ENCODE measurements around the gene TAS2R31.
"Not testable (repeated sequence)": the region's sequence is repeated elsewhere in the genome, so short reads cannot be mapped to it uniquely, and the experiment has no call there.

TAS2R31 gene, protein sequence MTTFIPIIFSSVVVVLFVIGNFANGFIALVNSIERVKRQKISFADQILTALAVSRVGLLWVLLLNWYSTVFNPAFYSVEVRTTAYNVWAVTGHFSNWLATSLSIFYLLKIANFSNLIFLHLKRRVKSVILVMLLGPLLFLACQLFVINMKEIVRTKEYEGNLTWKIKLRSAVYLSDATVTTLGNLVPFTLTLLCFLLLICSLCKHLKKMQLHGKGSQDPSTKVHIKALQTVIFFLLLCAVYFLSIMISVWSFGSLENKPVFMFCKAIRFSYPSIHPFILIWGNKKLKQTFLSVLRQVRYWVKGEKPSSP

DNA sequence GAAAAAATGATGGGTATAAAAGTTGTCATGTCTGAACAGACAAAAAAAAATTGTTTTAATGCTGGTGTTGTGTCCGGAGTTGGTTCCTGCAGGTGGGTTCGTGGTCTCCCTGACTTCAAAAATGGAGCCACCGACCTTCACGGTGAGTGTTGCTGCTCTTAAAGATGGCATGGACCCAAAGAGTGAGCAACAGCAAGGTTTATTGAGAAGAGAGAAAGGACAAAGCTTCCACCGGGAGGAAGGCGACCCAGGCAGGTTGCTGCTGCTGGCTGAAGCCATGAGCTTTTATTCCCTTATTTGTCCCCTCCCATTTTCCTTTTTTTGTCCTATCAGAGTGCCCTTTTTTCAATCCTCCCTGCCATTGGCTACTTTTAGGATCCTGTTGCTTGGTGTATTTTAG is at the start of gene TAS2R31:
TSS of gene TAS2R31 (minus strand) at position 101 of the 400 bp plus-strand sequence. CDS start at position 29, 72 bp downstream.
- Mint-ChIP-seq H3K4me1 (ENCODE audit: low read depth) (peaks cover 3% of the 10 kb centered on the region), H3K9me3 (peaks cover 4% of the 10 kb centered on the region), H3K36me3 (ENCODE audit: low read depth) (peaks cover 26% of the 10 kb centered on the region), H3K27me3 (ENCODE audit: low read depth) (no peaks in the 10 kb centered on the region), H3K27ac (no peak within 1 kb of the TSS), H3K4me3 (no peak within 1 kb of the TSS)

DNA sequence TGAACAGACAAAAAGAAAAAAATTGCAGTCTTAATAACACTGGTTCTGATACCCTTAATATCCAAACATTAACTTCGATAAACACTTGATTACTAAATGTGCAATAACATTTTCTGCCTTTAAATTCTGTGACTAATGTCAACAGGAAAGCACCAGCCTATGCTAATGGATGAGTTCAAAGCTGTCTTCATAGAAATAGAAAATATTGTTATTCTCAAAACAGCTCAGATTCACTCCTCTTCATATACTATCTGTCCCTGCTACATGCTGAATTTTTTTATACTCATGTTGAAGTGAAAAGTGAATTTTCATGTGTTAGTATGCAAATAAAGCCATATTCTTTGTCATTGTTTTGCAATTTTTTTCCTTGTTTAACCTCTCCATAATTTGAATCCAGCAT is 47.0 kb upstream of the TAS2R31 start:
- peaks cover 18% of the 10 kb centered on the region for H3K36me3 Mint-ChIP-seq (ENCODE audit: low read depth)
- H3K27me3 Mint-ChIP-seq (ENCODE audit: low read depth) = no peaks in the 10 kb centered on the region
- H3K27ac Mint-ChIP-seq = no peak overlapping the region
- H3K9me3 Mint-ChIP-seq = peaks cover 13% of the 10 kb centered on the region
- H3K4me1 Mint-ChIP-seq (ENCODE audit: low read depth) = peaks cover 8% of the 10 kb centered on the region
- H3K4me3 Mint-ChIP-seq = no peak overlapping the region

DNA sequence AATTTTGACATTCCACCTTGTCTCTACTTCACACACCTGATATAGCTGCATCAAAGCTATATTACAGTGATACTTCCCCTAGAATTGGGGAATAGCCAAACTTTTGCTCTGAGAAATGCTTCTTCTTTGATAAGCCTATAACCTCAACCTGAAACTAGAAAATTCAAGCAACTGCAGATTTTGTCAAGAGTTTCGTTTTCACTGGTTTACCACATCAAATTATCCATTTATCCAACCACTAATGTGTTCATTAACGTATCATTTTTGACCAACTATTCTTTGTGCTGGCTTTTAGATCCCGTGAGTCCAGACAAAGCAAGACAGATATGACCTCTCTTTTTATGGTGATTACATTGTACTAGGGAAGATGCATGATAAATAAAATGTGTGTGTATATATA is 44.4 kb upstream of the TAS2R31 start:
- Mint-ChIP-seq H3K9me3 (peaks cover 7% of the 10 kb centered on the region), H3K4me3 (no peak overlapping the region), H3K36me3 (ENCODE audit: low read depth) (peaks cover 13% of the 10 kb centered on the region), H3K27ac (no peak overlapping the region), H3K27me3 (ENCODE audit: low read depth) (no peaks in the 10 kb centered on the region), H3K4me1 (ENCODE audit: low read depth) (peaks cover 8% of the 10 kb centered on the region)

DNA sequence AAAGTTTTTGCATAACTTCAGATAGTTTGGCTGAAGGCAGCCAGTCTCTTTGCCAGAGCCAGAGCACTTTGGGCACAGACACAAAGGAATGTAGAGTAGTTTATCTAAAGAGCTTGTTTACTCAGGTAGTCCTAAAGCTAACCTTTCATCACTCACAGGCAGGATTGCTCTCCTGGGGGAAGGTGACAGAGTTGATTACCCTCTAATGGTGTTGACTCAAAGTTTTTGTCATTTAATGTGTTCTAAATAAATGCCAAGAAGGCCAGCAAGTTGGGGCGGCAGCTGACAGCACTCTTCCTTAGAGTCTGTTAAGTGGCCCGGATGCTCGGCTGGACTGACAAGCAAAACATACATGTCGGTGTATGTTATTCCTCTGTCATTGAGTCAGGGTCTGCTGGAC is 40.2 kb upstream of the TAS2R31 start:
- peaks cover 3% of the 10 kb centered on the region for H3K36me3 Mint-ChIP-seq (ENCODE audit: low read depth)
- H3K9me3 Mint-ChIP-seq = no peaks in the 10 kb centered on the region
- H3K4me3 Mint-ChIP-seq = no peak overlapping the region
- no peak overlapping the region for H3K27ac Mint-ChIP-seq
- peaks cover 3% of the 10 kb centered on the region for H3K4me1 Mint-ChIP-seq (ENCODE audit: low read depth)
- H3K27me3 Mint-ChIP-seq (ENCODE audit: low read depth) = no peaks in the 10 kb centered on the region

DNA sequence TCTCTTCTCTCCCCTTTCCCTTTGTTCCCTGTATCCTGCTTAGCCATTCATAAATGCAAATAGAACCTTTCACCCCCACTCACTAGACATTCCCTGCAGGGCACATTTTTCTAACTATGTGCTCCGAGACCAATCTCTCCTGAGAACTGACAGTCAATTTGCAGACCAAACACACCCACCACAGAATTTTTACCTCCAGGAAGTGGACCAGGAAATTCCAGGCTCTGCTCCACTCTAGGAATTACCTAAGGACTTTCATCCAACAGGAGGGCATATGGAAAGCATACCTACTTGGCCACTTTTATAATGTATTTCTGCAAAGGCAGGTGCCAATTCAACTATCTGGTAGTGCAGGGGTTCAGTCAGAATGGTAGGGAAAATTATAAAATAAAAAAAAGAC is 39.8 kb upstream of the TAS2R31 start:
- Mint-ChIP-seq H3K36me3 (ENCODE audit: low read depth) (peaks cover 3% of the 10 kb centered on the region), H3K4me1 (ENCODE audit: low read depth) (peaks cover 3% of the 10 kb centered on the region), H3K9me3 (no peaks in the 10 kb centered on the region), H3K4me3 (no peak overlapping the region), H3K27ac (no peak overlapping the region), H3K27me3 (ENCODE audit: low read depth) (no peaks in the 10 kb centered on the region)

DNA sequence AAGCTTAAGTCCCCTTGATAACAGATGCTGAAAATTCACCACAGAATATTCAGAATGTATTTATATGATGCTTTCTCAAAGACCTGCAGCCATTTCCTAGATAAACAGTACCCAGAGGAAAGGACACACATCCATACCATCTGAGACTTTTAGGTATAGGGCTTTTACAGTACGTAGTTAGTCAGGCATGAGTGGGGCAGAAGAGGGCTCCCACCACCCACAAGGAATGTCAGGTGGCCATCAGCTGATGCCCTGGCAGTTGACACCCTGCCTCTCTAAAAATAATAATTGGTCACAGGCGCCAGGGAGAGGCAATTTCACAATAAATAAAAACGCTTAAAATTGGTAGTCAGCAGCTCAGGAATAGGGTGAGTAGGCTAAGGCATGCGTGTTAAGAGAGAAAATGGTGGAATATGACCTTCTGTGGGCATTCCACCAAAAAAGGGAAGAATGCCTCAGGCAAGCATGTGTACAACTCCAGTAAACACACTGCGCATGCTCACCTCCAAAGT is 38.7 kb upstream of the TAS2R31 start:
- no peaks in the 10 kb centered on the region for H3K27me3 Mint-ChIP-seq (ENCODE audit: low read depth)
- H3K9me3 Mint-ChIP-seq = no peaks in the 10 kb centered on the region
- H3K4me3 Mint-ChIP-seq = no peak overlapping the region
- peaks cover 5% of the 10 kb centered on the region for H3K36me3 Mint-ChIP-seq (ENCODE audit: low read depth)
- H3K27ac Mint-ChIP-seq = no peak overlapping the region
- no peaks in the 10 kb centered on the region for H3K4me1 Mint-ChIP-seq (ENCODE audit: low read depth)

DNA sequence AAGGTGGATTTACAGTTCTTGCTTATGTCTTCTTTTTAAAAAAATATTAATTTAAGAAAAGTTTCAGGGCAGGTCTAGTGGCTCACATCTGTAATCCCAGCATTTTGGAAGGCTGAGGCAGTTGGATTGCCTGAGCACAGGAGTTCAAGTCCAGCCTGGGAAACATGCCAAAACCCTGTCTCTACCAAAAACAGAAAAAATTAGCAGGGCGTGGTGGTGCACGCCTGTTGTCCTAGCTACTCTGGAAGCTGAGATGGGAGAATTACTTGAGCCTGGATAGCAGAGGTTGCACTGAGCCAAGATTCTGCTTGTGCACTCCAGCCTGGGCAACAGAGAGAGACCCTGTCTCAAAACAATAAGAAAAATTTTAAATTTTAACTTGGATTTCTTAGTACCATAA is 36.3 kb upstream of the TAS2R31 start:
- peaks cover 5% of the 10 kb centered on the region for H3K36me3 Mint-ChIP-seq (ENCODE audit: low read depth)

DNA sequence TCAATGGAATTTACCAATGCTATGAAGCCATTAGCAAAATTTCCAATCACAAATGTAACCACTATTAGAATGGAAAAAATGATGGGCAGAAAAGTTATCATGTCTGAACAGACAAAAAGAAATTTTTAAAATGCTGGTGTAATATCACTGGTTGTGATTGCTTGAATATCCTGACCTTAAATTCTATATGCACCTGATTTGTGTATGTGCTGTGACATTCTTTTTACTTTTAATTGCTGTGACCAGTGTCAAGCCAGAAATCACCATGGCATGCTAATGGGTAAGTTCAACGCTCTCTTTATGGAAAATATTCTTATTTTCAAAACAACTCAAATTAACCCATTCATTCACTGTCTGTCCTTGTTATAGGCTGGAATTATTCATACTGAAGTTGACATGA is 31.0 kb upstream of the TAS2R31 start, which contains the start of gene TAS2R46:
TSS of gene TAS2R46 (minus strand) at position 101 of the 400 bp plus-strand sequence. CDS start at position 101, 0 bp downstream.
- not testable (repeated sequence) for H3K4me3 Mint-ChIP-seq; H3K27ac Mint-ChIP-seq; H3K9me3 Mint-ChIP-seq; H3K27me3 Mint-ChIP-seq (ENCODE audit: low read depth); H3K4me1 Mint-ChIP-seq (ENCODE audit: low read depth); H3K36me3 Mint-ChIP-seq (ENCODE audit: low read depth)

More for the DNA sequence above, 36.3 kb upstream of the TAS2R31 start:
- Mint-ChIP-seq H3K4me1 (ENCODE audit: low read depth) (no peaks in the 10 kb centered on the region), H3K27ac (no peak overlapping the region), H3K27me3 (ENCODE audit: low read depth) (no peaks in the 10 kb centered on the region), H3K9me3 (no peaks in the 10 kb centered on the region), H3K4me3 (no peak overlapping the region)

DNA sequence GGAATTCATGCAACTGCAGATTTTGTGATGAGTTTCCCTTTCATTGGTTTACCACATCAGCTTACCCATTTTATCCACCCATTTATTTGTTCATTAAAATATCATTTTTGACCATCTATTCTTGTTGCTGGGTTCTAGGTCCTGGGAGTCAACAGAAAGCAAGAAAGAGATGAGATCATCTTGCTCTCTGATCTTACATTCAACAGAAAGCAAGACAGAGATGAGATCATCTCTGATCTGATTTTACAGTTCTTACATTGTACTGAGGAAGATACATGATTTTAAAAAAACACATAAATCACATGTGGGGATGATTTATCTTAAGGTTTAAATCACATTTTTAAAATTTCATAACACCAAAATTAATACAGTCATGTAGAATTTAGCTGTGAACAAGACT is 28.6 kb upstream of the TAS2R31 start:
- peaks cover 2% of the 10 kb centered on the region for H3K36me3 Mint-ChIP-seq (ENCODE audit: low read depth)
- peaks cover 4% of the 10 kb centered on the region for H3K4me1 Mint-ChIP-seq (ENCODE audit: low read depth)
- H3K4me3 Mint-ChIP-seq = no peak overlapping the region
- H3K9me3 Mint-ChIP-seq = peaks cover 8% of the 10 kb centered on the region
- no peak overlapping the region for H3K27ac Mint-ChIP-seq
- H3K27me3 Mint-ChIP-seq (ENCODE audit: low read depth) = no peaks in the 10 kb centered on the region

DNA sequence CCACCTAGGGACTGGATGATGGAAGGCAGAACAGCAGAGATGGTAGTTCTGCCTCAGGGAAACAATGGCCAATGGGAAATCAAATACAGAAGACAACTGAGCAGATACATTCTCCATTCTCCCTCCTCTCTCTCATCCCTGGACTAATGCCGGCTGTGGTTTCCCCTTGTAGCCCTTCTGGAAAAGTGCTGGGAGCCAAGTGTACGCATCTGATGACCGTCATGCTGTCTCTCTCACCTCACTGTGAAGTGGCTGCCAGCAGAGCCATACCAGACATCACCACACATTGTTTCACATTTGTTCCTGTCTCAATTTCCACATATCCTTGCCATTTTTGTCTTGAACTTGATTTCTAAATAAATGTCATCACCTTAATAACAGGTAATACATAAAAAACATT is 27.8 kb upstream of the TAS2R31 start:
- Mint-ChIP-seq H3K4me3 (no peak overlapping the region), H3K4me1 (ENCODE audit: low read depth) (peaks cover 4% of the 10 kb centered on the region), H3K27me3 (ENCODE audit: low read depth) (no peaks in the 10 kb centered on the region), H3K9me3 (peaks cover 8% of the 10 kb centered on the region), H3K27ac (no peak overlapping the region), H3K36me3 (ENCODE audit: low read depth) (peaks cover 2% of the 10 kb centered on the region)

DNA sequence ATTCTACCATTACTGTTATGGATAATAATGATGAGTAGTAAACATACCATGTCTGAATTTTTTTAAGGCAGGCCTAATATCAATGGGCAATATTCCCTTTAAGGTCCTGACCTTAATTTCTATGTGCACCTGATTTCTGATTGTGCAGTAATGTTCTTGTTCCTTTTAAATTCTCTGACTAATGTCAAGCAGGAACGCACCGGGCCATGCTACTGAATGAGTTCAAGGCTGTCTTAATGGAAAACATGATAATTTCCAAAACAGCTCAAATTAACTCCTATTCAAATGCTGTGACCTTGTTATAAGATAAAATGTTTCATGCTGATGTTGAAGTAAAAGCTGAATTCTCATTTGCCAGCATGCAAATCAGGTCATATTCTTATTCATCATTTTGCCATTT is 24.1 kb upstream of the TAS2R31 start:
- H3K4me1 Mint-ChIP-seq (ENCODE audit: low read depth) = peaks cover 1% of the 10 kb centered on the region
- peaks cover 28% of the 10 kb centered on the region for H3K9me3 Mint-ChIP-seq
- no peaks in the 10 kb centered on the region for H3K27me3 Mint-ChIP-seq (ENCODE audit: low read depth)
- H3K36me3 Mint-ChIP-seq (ENCODE audit: low read depth) = peaks cover 23% of the 10 kb centered on the region
- no peak overlapping the region for H3K4me3 Mint-ChIP-seq
- no peak overlapping the region for H3K27ac Mint-ChIP-seq

DNA sequence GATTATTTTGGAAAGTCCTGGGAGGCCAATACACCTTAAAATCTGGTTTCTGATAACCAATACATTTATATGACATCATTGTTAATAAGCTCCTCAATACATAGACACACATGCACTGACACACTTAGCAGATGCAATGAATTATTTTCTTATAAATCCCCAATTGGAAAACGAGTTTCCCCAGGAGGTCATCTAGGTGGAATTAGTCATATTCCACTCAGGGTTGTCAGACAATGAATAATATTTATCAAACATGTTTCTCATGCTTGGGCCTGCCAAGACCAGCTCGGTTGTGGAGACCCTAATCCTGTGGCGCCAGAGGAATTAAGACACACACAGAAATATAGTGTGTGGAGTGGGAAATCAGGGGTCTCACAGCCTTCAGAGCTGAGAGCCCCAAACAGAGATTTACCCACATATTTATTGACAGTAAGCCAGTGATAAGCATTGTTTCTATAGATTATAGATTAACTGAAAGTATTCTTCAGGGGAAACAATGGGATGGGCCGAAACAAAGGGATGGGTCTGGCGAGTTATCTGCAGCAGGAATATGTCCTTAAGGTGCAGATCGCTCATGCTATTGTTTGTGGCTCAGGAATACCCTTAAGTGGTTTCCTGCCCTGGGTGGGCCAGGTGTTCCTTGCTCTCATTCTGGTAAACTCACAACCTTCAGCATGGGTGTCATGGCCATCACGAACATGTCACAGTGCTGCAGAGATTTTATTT is 18.8 kb upstream of the TAS2R31 start:
- Mint-ChIP-seq H3K36me3 (ENCODE audit: low read depth) (peaks cover 44% of the 10 kb centered on the region), H3K9me3 (peaks cover 36% of the 10 kb centered on the region)
- not testable (repeated sequence) for H3K4me1 Mint-ChIP-seq (ENCODE audit: low read depth); H3K4me3 Mint-ChIP-seq; H3K27me3 Mint-ChIP-seq (ENCODE audit: low read depth); H3K27ac Mint-ChIP-seq

DNA sequence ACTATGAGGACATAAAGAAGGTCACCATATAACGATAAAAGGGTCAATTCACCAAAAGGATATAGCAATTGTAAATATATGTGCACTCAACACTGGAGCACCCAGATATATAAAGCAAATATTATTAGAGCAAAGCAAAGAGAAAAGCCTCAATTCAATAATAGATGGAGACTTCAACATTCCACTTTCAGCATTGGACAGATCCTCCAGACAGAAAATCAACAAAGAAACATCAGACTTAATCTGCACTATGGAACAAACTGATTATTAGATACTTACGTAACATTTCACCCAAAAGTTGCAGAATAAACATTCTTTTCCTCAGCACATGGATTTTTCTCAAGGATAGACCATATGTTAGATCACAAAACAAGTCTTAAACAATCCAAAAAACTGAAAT is 10.2 kb upstream of the TAS2R31 start:
- not testable (repeated sequence) for H3K9me3 Mint-ChIP-seq; H3K4me3 Mint-ChIP-seq; H3K27ac Mint-ChIP-seq; H3K4me1 Mint-ChIP-seq (ENCODE audit: low read depth); H3K27me3 Mint-ChIP-seq (ENCODE audit: low read depth)
- peaks cover 28% of the 10 kb centered on the region for H3K36me3 Mint-ChIP-seq (ENCODE audit: low read depth)

DNA sequence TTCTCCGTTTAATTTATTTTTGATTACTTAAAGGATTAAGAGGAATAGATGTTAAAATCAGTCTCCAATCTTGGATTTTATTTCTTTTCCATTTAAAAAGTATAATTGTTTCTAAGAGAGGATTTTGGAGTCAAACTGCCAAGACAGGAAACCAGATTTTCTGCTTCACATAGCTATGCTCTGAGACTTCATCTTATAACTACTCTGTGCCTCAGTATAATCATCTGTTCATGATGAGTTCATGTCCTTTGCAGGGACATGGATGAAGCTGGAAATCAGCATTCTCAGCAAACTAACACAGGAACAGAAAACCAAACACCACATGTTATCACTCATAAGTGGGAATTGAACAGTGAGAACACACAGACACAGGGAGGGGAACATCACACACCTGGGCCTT is 9.0 kb upstream of the TAS2R31 start:
- Mint-ChIP-seq H3K4me3 (no peak overlapping the region), H3K4me1 (ENCODE audit: low read depth) (no peaks in the 10 kb centered on the region), H3K36me3 (ENCODE audit: low read depth) (peaks cover 26% of the 10 kb centered on the region), H3K27ac (no peak overlapping the region), H3K27me3 (ENCODE audit: low read depth) (no peaks in the 10 kb centered on the region), H3K9me3 (peaks cover 3% of the 10 kb centered on the region)

DNA sequence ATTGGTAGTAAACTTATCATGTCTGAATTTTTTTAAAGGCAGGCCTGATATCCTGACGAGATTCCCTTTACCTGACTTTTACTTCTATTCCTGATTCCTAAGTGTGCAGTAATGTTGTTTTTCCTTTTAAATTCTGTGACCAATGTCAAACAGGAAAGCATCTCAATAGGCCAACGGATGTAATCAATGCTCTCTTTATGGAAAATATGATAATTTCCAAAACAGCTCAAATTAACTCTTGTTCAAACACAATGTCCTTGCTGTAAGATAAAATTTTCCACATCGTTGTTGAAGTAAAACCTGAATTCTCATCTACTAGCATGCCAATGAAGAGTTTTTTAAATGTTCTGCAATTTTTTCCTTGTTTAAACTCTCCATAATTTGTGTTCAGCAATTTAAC is 8.0 kb upstream of the TAS2R31 start:
- peaks cover 21% of the 10 kb centered on the region for H3K36me3 Mint-ChIP-seq (ENCODE audit: low read depth)
- no peaks in the 10 kb centered on the region for H3K4me1 Mint-ChIP-seq (ENCODE audit: low read depth)
- no peaks in the 10 kb centered on the region for H3K9me3 Mint-ChIP-seq
- no peaks in the 10 kb centered on the region for H3K27me3 Mint-ChIP-seq (ENCODE audit: low read depth)
- H3K4me3 Mint-ChIP-seq = no peak overlapping the region
- H3K27ac Mint-ChIP-seq = no peak overlapping the region

All from T-helper 1 cell treated with Interleukin-12 subunit alpha and Interleukin-12 subunit beta and Interleukin-4 antibody, amounts not matched to agents 30 μg/mL and 1 μg/mL, for 36 hours (primary cell).